Gastroesophageal sphincter (tissue), 3 donors: ENCODE results near the gene NUDT9.

Experiments
- EP300 ChIP-seq: sonication (generic); formaldehyde crosslinking; IDR thresholded peaks from one replicate; pipeline ENCODE4 v1.6.1; 2017; ENCODE audit warnings: antibody characterized with exemption, mild to moderate bottlenecking
- POLR2A ChIP-seq, 2 donors: fragments of 450-650 bp; IDR thresholded peaks; one replicate each; pipeline ENCODE4 v1.6.1; 2017; ENCODE audit warnings: antibody characterized with exemption in 2 of 2, mild to moderate bottlenecking in 2 of 2, moderate library complexity in 1 of 2
- POLR2AphosphoS5 ChIP-seq: sonication (generic); formaldehyde crosslinking; IDR thresholded peaks from one replicate; pipeline ENCODE4 v1.6.1; 2017; ENCODE audit warnings: antibody characterized with exemption
- TF ChIP-seq, protein P1 (sequence below), 4 experiments: fragments of 200-600 bp in 2 of 4; fragments of 450-650 bp in 2 of 4; sonication (generic) in 1 of 4; IDR thresholded peaks; one replicate each; pipeline ENCODE4 v1.5.1; 2017 to 2019; ENCODE audit warnings: antibody characterized with exemption in 4 of 4, mild to moderate bottlenecking in 2 of 4, moderate library complexity in 2 of 4

DNA sequence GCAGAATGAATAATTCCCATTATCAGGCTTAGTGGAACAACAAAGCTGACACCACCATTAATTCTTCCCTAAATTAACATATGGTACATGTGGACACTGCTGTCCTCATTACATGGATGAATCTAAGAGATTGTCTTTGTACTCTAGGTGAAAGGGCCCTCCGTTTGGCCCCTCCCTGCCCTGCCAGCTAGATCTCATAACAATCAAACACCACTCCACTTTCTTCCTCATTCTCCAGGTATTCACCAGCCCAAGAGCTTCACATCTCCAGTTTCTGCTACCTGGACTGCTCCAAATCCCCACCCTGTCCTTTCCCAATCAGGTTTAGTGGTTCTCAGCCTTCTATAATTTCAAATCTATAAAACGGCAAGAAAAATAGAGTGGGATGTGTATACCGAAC is 35.1 kb upstream of the NUDT9 start:
- TF ChIP-seq POLR2A (IDR thresholded peaks at IDR 0.05) (no peak), EP300 (no peak), POLR2AphosphoS5 (no peak)
- TF ChIP-seq, protein P1, sequence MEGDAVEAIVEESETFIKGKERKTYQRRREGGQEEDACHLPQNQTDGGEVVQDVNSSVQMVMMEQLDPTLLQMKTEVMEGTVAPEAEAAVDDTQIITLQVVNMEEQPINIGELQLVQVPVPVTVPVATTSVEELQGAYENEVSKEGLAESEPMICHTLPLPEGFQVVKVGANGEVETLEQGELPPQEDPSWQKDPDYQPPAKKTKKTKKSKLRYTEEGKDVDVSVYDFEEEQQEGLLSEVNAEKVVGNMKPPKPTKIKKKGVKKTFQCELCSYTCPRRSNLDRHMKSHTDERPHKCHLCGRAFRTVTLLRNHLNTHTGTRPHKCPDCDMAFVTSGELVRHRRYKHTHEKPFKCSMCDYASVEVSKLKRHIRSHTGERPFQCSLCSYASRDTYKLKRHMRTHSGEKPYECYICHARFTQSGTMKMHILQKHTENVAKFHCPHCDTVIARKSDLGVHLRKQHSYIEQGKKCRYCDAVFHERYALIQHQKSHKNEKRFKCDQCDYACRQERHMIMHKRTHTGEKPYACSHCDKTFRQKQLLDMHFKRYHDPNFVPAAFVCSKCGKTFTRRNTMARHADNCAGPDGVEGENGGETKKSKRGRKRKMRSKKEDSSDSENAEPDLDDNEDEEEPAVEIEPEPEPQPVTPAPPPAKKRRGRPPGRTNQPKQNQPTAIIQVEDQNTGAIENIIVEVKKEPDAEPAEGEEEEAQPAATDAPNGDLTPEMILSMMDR (IDR thresholded peaks at IDR 0.05), result no peak
